Right renal pelvis (tissue), 4 donors: Measurements from ENCODE around the gene AKAP6. TPM values are rescaled to one million over a fixed set of nuclear protein-coding genes. Genes with fewer than 3 reads are reported as not detected.

Experiments used
- DNase-seq, 4 donors: peaks; one replicate each; pipeline ENCODE4 v3.0.0-alpha.2; 2013; ENCODE audit warnings: low read depth in 4 of 4, low spot score in 3 of 4, missing footprints in 1 of 4
- polyA plus RNA-seq, 4 donors: library from polyadenylated mRNA; unstranded; fragments of 120-200 nt; gene quantifications; one replicate each; pipeline ENCODE4 v1.2.1, GENCODE V29; 2013; ENCODE audit not compliant: insufficient read length in 4 of 4

The AKAP6 gene
- polyA plus RNA-seq, 4 donors = 2.8 to 3.7 (median 3.1) TPM

DNA sequence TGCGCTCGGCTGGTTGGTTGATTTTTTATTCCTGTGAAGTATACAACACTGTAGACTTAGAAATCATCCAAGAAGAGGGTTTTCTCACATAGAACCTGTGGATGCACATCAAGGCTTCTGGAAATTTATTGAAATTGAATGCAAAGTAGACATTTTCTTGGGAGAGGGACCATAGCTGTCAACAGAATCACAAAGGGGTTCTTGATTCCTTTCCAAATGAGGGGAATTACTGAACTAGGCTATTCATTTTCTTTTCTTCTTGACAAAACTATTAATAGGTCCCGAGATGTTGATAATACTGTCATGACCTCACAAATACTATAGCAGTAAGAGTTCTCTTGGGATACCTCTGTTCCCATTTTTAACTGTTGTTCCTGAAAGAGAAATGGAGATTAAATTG is 73.9 kb downstream of the AKAP6 start:
- DNase-seq = no peak

- DNase-seq = no peak
Measured at GRCh38 chr14:32403688-32404087, 74.6 kb downstream of the AKAP6 start.

GRCh38 chr14:32404784-32405573 is 75.9 kb downstream of the AKAP6 start:
- DNase-seq = no peak

DNA sequence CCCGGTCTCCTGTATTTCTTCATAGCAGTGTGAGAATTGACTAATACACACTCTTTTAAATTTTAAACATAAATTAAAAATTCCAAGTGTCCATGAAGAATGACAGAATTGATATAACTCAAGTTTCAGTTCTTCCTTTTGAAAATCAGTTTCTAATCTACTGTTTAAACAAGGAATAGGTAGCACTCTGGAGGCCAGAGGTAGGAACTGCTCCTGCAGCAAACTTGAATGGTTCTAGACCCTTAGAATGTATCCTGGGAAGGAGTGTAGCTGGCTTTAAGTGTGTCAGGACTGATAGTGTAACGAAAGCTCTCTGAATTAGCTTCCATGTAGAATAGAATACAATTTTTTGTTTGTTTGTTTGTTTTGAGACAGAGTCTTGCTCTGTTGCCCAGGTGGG is 76.8 kb downstream of the AKAP6 start:
- DNase-seq = no peak

GRCh38 chr14:32407130-32407529 is 78.0 kb downstream of the AKAP6 start:
- DNase-seq = no peak

GRCh38 chr14:32408018-32408417 is 78.9 kb downstream of the AKAP6 start:
- no peak for DNase-seq

DNA sequence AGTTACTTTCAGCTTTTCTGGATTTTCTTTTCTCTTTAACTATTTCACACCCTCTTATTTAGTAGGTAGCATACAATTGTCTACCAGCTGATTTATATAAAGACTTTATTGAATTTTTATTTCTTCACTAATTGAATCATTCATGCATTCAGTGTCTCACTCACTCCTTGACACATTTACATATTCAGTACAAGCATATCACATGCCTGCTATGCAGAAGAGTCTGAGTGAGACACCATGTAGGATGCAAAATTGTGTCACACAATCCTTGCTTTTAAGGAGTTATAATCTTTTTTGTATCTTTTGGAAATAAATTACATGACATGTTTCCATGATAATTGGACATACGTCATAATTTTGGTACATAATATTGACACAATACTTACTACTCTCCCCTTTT is 83.0 kb downstream of the AKAP6 start:
- no peak for DNase-seq

GRCh38 chr14:32412532-32412931 is 83.4 kb downstream of the AKAP6 start:
- no peak for DNase-seq

GRCh38 chr14:32413967-32414640 is 85.0 kb downstream of the AKAP6 start:
- DNase-seq = no peak

DNA sequence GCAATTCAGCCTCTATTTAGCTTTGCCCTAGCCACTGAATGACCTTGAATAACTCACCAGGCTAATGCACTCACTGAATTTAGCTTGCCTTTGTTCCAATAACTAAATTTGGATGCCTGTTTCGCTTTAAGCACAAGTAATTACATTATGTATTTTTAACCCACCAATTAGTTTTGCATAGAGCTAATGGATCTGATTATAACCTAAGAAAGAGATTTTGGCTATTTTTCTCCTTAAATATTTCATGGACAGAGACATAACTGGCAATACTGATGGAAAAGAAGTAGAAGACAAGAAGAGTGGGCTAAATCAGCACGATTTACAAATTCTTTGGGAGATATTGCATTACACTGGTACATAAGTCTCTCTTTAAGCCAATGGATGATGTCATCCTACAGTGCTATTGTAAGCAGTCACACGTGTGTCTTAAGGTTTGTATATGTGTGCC is 85.7 kb downstream of the AKAP6 start:
- DNase-seq = no peak

- DNase-seq = peak in 1 of 4 donors; percentile 22
Measured at GRCh38 chr14:32417956-32418552, 89.0 kb downstream of the AKAP6 start.

DNA sequence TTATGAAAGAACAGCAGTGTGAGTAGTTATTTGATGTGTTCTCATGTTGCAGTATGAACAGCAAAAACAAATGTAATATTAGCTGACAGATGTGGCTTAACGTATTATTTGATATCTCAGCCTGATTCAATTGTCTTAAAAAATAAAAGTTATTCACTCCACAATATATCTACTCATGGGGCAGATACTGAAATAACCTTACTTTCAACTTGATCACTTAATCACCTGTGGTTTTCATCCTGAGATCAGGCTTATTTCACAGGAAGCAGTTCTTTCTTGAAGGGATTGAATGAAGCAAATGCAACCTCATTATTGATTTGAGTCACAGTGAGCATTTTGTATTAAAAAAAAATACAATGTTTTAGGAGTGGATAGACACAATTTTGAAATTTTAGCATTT is 90.3 kb downstream of the AKAP6 start:
- DNase-seq = no peak

- no peak for DNase-seq
Measured at GRCh38 chr14:32421781-32422180, 92.7 kb downstream of the AKAP6 start.

DNA sequence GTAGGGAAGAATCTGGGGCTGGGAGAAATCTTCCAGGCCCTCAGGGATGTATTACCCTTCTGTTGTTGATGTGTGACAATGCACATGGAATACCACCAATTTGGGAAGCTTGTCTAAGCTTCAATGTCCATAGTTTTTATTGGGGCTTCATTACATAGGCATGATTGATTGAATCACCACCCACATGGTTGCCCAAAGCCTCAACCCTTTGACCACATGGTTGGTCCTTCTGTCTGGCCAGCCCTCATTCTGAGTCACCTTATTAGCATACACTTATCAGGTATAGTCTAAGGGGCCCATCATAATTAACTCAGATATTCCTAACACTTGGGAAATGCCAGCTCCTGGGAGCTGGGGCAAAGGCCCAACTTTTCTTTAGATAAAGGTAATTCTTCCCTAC is 93.3 kb downstream of the AKAP6 start:
- no peak for DNase-seq

GRCh38 chr14:32426028-32426427 is 96.9 kb downstream of the AKAP6 start:
- no peak for DNase-seq

- no peak for DNase-seq
Measured at GRCh38 chr14:32426586-32427388, 97.7 kb downstream of the AKAP6 start.

GRCh38 chr14:32427726-32428528 is 98.8 kb downstream of the AKAP6 start:
- DNase-seq = no peak

DNA sequence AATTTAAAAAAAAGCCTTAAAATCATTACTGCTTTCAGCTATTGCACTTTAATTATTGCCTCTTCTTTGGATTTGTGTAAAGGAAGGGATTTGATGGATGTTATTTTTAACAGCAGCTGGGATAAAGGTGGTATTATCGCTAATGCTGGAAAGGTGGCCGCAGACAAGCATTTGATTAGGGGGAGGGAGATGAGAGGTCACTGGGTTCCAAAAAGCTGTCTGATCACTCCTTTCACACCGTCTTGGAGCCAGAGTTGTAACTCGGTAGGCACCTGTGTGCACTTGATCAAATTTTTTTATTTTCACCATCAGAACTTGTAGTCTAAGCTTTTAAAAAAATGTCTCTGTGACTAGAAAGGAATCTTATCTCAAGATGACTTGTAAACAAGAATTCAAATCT is 99.8 kb downstream of the AKAP6 start:
- no peak for DNase-seq

- DNase-seq = no peak
Measured at GRCh38 chr14:32430326-32430725, 101.2 kb downstream of the AKAP6 start.
